H9 (cell line): ENCODE data around the gene TMTC2. TPM values are rescaled to one million over a fixed set of nuclear protein-coding genes. Genes with fewer than 3 reads are reported as not detected.
"Not testable (repeated sequence)": the region's sequence is repeated elsewhere in the genome, so short reads cannot be mapped to it uniquely, and the experiment has no call there.

ENCODE experiments used
- DNase-seq: peaks from one replicate; pipeline ENCODE4 v3.0.0-alpha.2; 2017
- H2AFZ ChIP-seq: one replicate; pipeline ENCODE4 v1.6.1; 2013; ENCODE audit warnings: mild to moderate bottlenecking, low read length, control low read depth, moderate library complexity
- H2AK5ac ChIP-seq: 2 replicates; pipeline ENCODE4 v1.6.1; 2013; ENCODE audit warnings: low read length, control low read depth, mixed read lengths; ENCODE audit not compliant: insufficient read length
- H2BK120ac ChIP-seq: one replicate; pipeline ENCODE4 v1.6.1; 2013; ENCODE audit warnings: low read depth, mild to moderate bottlenecking, low read length, control low read depth, inconsistent platforms; ENCODE audit not compliant: poor library complexity, severe bottlenecking
- H2BK12ac ChIP-seq: 2 replicates; pipeline ENCODE4 v1.6.1; 2013; ENCODE audit warnings: low read length, control low read depth, mixed read lengths, low read depth; ENCODE audit not compliant: insufficient read length
- H2BK15ac ChIP-seq: 2 replicates; pipeline ENCODE4 v1.6.1; 2013; ENCODE audit warnings: low read depth, low read length, control low read depth
- H2BK20ac ChIP-seq: one replicate; pipeline ENCODE4 v1.6.1; 2013; ENCODE audit warnings: low read depth, mild to moderate bottlenecking, low read length, control low read depth, inconsistent platforms; ENCODE audit not compliant: poor library complexity, severe bottlenecking
- H2BK5ac ChIP-seq: 2 replicates; pipeline ENCODE4 v1.6.1; 2013; ENCODE audit warnings: low read length, control low read depth, mixed read lengths; ENCODE audit not compliant: insufficient read length
- H3K14ac ChIP-seq: 2 replicates; pipeline ENCODE4 v1.6.1; 2013; ENCODE audit warnings: low read length, control low read depth; ENCODE audit not compliant: insufficient read depth
- H3K18ac ChIP-seq: 2 replicates; pipeline ENCODE4 v1.6.1; 2013; ENCODE audit warnings: low read depth, mild to moderate bottlenecking, mixed read lengths, low read length, control low read depth; ENCODE audit not compliant: insufficient read length
- H3K23ac ChIP-seq: 2 replicates; pipeline ENCODE4 v1.6.1; 2013; ENCODE audit warnings: low read length, control low read depth, mixed read lengths, low read depth; ENCODE audit not compliant: insufficient read length
- H3K23me2 ChIP-seq: 2 replicates; pipeline ENCODE4 v1.6.1; 2013; ENCODE audit warnings: low read depth, mild to moderate bottlenecking, mixed read lengths, low read length, control low read depth; ENCODE audit not compliant: insufficient read length, poor library complexity, severe bottlenecking
- H3K27ac ChIP-seq: 2 replicates; pipeline ENCODE4 v1.5.1; 2013; ENCODE audit warnings: low read length, control low read depth, mixed read lengths, low read depth; ENCODE audit not compliant: insufficient read length
- H3K27me3 ChIP-seq: 2 replicates; pipeline ENCODE4 v1.6.1; 2013; ENCODE audit warnings: low read length, control low read depth, inconsistent platforms; ENCODE audit not compliant: insufficient read depth
- H3K4ac ChIP-seq: 2 replicates; pipeline ENCODE4 v1.6.1; 2013; ENCODE audit warnings: low read depth, mild to moderate bottlenecking, control low read depth, inconsistent platforms, low read length, moderate library complexity
- H3K4me1 ChIP-seq: 2 replicates; pipeline ENCODE4 v1.6.1; 2013; ENCODE audit warnings: low read length, control low read depth, inconsistent platforms; ENCODE audit not compliant: insufficient read depth
- H3K4me2 ChIP-seq: 2 replicates; pipeline ENCODE4 v1.6.1; 2013; ENCODE audit warnings: low read length, control low read depth, mixed read lengths; ENCODE audit not compliant: insufficient read length, insufficient read depth
- H3K56ac ChIP-seq: 2 replicates; pipeline ENCODE4 v1.6.1; 2013; ENCODE audit warnings: low read depth, mild to moderate bottlenecking, mixed read lengths, low read length, control low read depth; ENCODE audit not compliant: insufficient read length
- H3K79me1 ChIP-seq: 2 replicates; pipeline ENCODE4 v1.6.1; 2013; ENCODE audit warnings: low read depth, mild to moderate bottlenecking, moderate library complexity, low read length, control low read depth, inconsistent platforms; ENCODE audit not compliant: insufficient read depth, poor library complexity, severe bottlenecking
- H3K79me2 ChIP-seq: 2 replicates; pipeline ENCODE4 v1.6.1; 2013; ENCODE audit warnings: low read length, control low read depth, inconsistent platforms; ENCODE audit not compliant: insufficient read depth
- H3K9ac ChIP-seq: 2 replicates; pipeline ENCODE4 v1.6.1; 2013; ENCODE audit warnings: low read length, control low read depth, mixed read lengths; ENCODE audit not compliant: insufficient read length; ENCODE audit errors: extremely low read depth
- H3K9me3 ChIP-seq: one replicate; pipeline ENCODE4 v1.6.1; 2013; ENCODE audit warnings: low read depth, low read length, inconsistent platforms; ENCODE audit not compliant: control insufficient read depth
- H3T11ph ChIP-seq: one replicate; pipeline ENCODE4 v1.6.1; 2013; ENCODE audit warnings: mild to moderate bottlenecking, low read length, control low read depth, inconsistent platforms
- H4K20me1 ChIP-seq: one replicate; pipeline ENCODE4 v1.6.1; 2013; ENCODE audit not compliant: control insufficient read depth, insufficient read length, insufficient read depth
- H4K5ac ChIP-seq: 2 replicates; pipeline ENCODE4 v1.6.1; 2013; ENCODE audit warnings: low read depth, mild to moderate bottlenecking, mixed read lengths, low read length, control low read depth; ENCODE audit not compliant: insufficient read length
- H4K8ac ChIP-seq: replicated peaks from 2 replicates; pipeline ENCODE4 v1.6.1; 2013; ENCODE audit warnings: low read length, control low read depth, mixed read lengths, low read depth; ENCODE audit not compliant: insufficient read length
- H4K91ac ChIP-seq: 2 replicates; pipeline ENCODE4 v1.6.1; 2013; ENCODE audit warnings: low read depth, mild to moderate bottlenecking, moderate library complexity, mixed read lengths, low read length, control low read depth; ENCODE audit not compliant: insufficient read length
- H3K27ac Mint-ChIP-seq, 3 experiments: 2 replicates in 2 of 3; 3 replicates in 1 of 3; pipeline ENCODE4 v1.8.0; 2020 to 2021; ENCODE audit warnings: mixed read lengths in 3 of 3, mild to moderate bottlenecking in 1 of 3, moderate library complexity in 1 of 3
- H3K27me3 Mint-ChIP-seq: 2 replicates; pipeline ENCODE4 v1.8.0; 2021; ENCODE audit warnings: low read depth, mild to moderate bottlenecking, moderate library complexity, mixed read lengths
- H3K36me3 Mint-ChIP-seq, 3 experiments: 2 replicates in 2 of 3; 3 replicates in 1 of 3; pipeline ENCODE4 v1.8.0; 2020 to 2021; ENCODE audit warnings: low read depth in 3 of 3, mixed read lengths in 3 of 3; ENCODE audit not compliant: insufficient read depth in 1 of 3
- H3K4me1 Mint-ChIP-seq, 2 experiments: 2 replicates each; pipeline ENCODE4 v1.8.0; 2020; ENCODE audit warnings: mixed read lengths in 2 of 2
- H3K4me3 Mint-ChIP-seq, 2 experiments: 2 replicates in 1 of 2; 3 replicates in 1 of 2; pipeline ENCODE4 v1.8.0; 2020 to 2021; ENCODE audit warnings: mild to moderate bottlenecking in 2 of 2, mixed read lengths in 2 of 2, moderate library complexity in 1 of 2
- H3K9me3 Mint-ChIP-seq, 2 experiments: 2 replicates in 1 of 2; 3 replicates in 1 of 2; pipeline ENCODE4 v1.8.0; 2020; ENCODE audit warnings: mild to moderate bottlenecking in 2 of 2, mixed read lengths in 2 of 2, moderate library complexity in 1 of 2
- CTCF ChIP-seq: fragments of 200-600 bp; sonication (generic); conservative IDR thresholded peaks from 3 replicates; pipeline ENCODE4 v1.8.0; 2021; ENCODE audit warnings: antibody characterized with exemption, mild to moderate bottlenecking
- WGBS: extraction: QIAGEN DNeasy Blood & Tissue Kit; methylation state at CpG from one replicate; pipeline ENCODE4 v1.1.7; 2013; ENCODE audit warnings: missing lambda C conversion rate, low lambda C conversion rate, mixed read lengths; ENCODE audit not compliant: insufficient read length; ENCODE audit errors: extremely low coverage; 5-methylcytosine and 5-hydroxymethylcytosine counted together
- total RNA-seq: library from RNA; stranded (reverse); gene quantifications from 2 replicates; pipeline ENCODE4 v1.2.1, GENCODE V29; 2021

TMTC2 gene
- total RNA-seq, 1 experiment from 2014 or later = 3.1 TPM

GRCh38 chr12:82842480-82842879, 155.8 kb downstream of the TMTC2 start:
- H3K4me1 Mint-ChIP-seq = peaks cover 7 to 10% of the 10 kb centered on the region in 2 experiments; a peak in 1 of 4 replicates
- H3K9me3 Mint-ChIP-seq = no peaks in the 10 kb centered on the region
- H3K23ac ChIP-seq = no peak overlapping the region
- no peaks in the 10 kb centered on the region for H3K27me3 ChIP-seq
- no peaks in the 10 kb centered on the region for H3K79me2 ChIP-seq
- H3K79me1 ChIP-seq = no peaks in the 10 kb centered on the region
- H3K36me3 Mint-ChIP-seq = no peaks in the 10 kb centered on the region; a peak in 2 of 7 replicates
- TF ChIP-seq CTCF = no peak
- DNase-seq = no peak
- H3K56ac ChIP-seq = no peak overlapping the region
- H3K4me1 ChIP-seq = no peaks in the 10 kb centered on the region
- no peak overlapping the region for H3T11ph ChIP-seq
- H2BK20ac ChIP-seq = no peak overlapping the region
- no peak overlapping the region for H3K4me3 Mint-ChIP-seq
- H3K27ac ChIP-seq = no peak overlapping the region
- H2BK15ac ChIP-seq = no peak overlapping the region
- H4K5ac ChIP-seq = no peak overlapping the region
- H4K8ac ChIP-seq = no peak overlapping the region
- H3K9me3 ChIP-seq = no peaks in the 10 kb centered on the region
- H2BK120ac ChIP-seq = no peak overlapping the region
- H3K23me2 ChIP-seq = no peaks in the 10 kb centered on the region
- no peak overlapping the region for H3K4me2 ChIP-seq
- no peaks in the 10 kb centered on the region for H3K27me3 Mint-ChIP-seq
- no peak overlapping the region for H3K14ac ChIP-seq
- H2AK5ac ChIP-seq = no peak overlapping the region
- no peak overlapping the region for H2BK12ac ChIP-seq
- no CpG with 5 or more reads among the region's 3 CpGs for WGBS
- no peak overlapping the region for H3K18ac ChIP-seq
- H3K9ac ChIP-seq = no peak overlapping the region
- no peak overlapping the region for H3K4ac ChIP-seq
- H2AFZ ChIP-seq = no peak overlapping the region
- no peak overlapping the region for H2BK5ac ChIP-seq
- no peaks in the 10 kb centered on the region for H4K20me1 ChIP-seq
- no peak overlapping the region for H3K27ac Mint-ChIP-seq
- H4K91ac ChIP-seq = no peak overlapping the region

- H3K4me1 Mint-ChIP-seq = peaks cover 18 to 21% of the 10 kb centered on the region in 2 experiments
- H4K91ac ChIP-seq, H3K9ac ChIP-seq, H4K20me1 ChIP-seq, H3K4me2 ChIP-seq, H3K27ac Mint-ChIP-seq, H3K18ac ChIP-seq, H2BK12ac ChIP-seq, H2BK120ac ChIP-seq, H3K27me3 ChIP-seq, H3K9me3 ChIP-seq, H3K9me3 Mint-ChIP-seq, H2AK5ac ChIP-seq, H3K4ac ChIP-seq, H4K5ac ChIP-seq, H3K36me3 Mint-ChIP-seq, H3K79me1 ChIP-seq, H2AFZ ChIP-seq, DNase-seq, H3K27me3 Mint-ChIP-seq, H3T11ph ChIP-seq, H3K14ac ChIP-seq, H3K27ac ChIP-seq, H3K23me2 ChIP-seq, H4K8ac ChIP-seq, H3K4me3 Mint-ChIP-seq, H3K4me1 ChIP-seq, H3K79me2 ChIP-seq, H3K23ac ChIP-seq, H2BK20ac ChIP-seq, H2BK5ac ChIP-seq, H2BK15ac ChIP-seq, H3K56ac ChIP-seq: not testable (repeated sequence)
- WGBS = no CpG with 5 or more reads among the region's 7 CpGs
Measured at GRCh38 chr12:82845076-82845475, 158.4 kb downstream of the TMTC2 start.
